ENCODE data around the gene UPK3B.
"Not testable (repeated sequence)": the region's sequence is repeated elsewhere in the genome, so short reads cannot be mapped to it uniquely, and the experiment has no call there.

DNA sequence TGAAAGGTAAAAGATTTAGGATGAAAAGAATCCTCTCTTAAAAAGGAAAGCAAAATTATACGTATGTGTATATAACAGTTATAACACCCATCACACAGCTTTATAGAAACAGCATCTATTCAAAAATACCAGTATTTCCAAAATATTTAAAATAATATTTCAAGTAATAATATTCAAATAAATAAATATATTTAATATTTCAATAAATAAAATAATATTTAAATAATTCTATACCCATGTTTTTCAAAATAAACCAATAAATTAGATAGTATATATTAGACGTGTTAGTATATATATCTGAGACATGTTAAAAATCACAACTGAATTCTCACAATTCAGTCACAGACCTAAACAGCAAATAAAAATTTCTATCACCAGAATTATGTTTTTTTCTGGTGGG, 21.3 kb downstream of the UPK3B start:
- TF ChIP-seq, protein P1, sequence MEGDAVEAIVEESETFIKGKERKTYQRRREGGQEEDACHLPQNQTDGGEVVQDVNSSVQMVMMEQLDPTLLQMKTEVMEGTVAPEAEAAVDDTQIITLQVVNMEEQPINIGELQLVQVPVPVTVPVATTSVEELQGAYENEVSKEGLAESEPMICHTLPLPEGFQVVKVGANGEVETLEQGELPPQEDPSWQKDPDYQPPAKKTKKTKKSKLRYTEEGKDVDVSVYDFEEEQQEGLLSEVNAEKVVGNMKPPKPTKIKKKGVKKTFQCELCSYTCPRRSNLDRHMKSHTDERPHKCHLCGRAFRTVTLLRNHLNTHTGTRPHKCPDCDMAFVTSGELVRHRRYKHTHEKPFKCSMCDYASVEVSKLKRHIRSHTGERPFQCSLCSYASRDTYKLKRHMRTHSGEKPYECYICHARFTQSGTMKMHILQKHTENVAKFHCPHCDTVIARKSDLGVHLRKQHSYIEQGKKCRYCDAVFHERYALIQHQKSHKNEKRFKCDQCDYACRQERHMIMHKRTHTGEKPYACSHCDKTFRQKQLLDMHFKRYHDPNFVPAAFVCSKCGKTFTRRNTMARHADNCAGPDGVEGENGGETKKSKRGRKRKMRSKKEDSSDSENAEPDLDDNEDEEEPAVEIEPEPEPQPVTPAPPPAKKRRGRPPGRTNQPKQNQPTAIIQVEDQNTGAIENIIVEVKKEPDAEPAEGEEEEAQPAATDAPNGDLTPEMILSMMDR (IDR thresholded peaks at IDR 0.05): not testable (repeated sequence)
- TF ChIP-seq POLR2A, POLR2AphosphoS5 (IDR thresholded peaks at IDR 0.05): not testable (repeated sequence)

Data from transverse colon (tissue), 4 donors.